Skeletal muscle tissue (tissue), 4 donors: ENCODE results near the gene NEDD4L. TPM values are rescaled to one million over a fixed set of nuclear protein-coding genes. Genes with fewer than 3 reads are reported as not detected.

Experiments
- H3K27ac ChIP-seq: one replicate; pipeline ENCODE4 v1.7.0; 2013; ENCODE audit warnings: mild to moderate bottlenecking, low read depth, low read length, inconsistent platforms
- H3K27me3 ChIP-seq, 3 donors: one replicate each; pipeline ENCODE4 v1.7.0; 2013; ENCODE audit warnings: low read length in 3 of 3; ENCODE audit not compliant: control insufficient read depth in 3 of 3, insufficient read depth in 3 of 3
- H3K36me3 ChIP-seq, 3 donors: one replicate each; pipeline ENCODE4 v1.7.0; 2013; ENCODE audit warnings: low read length in 3 of 3; ENCODE audit not compliant: control insufficient read depth in 3 of 3, insufficient read depth in 3 of 3
- H3K4me1 ChIP-seq, 3 donors: one replicate each; pipeline ENCODE4 v1.7.0; 2013; ENCODE audit warnings: low read length in 3 of 3, mild to moderate bottlenecking in 3 of 3; ENCODE audit not compliant: control insufficient read depth in 3 of 3, insufficient read depth in 3 of 3
- H3K4me3 ChIP-seq, 3 donors: one replicate each; pipeline ENCODE4 v1.7.0; 2013; ENCODE audit warnings: low read length in 3 of 3
- H3K9ac ChIP-seq, 3 donors: one replicate each; pipeline ENCODE4 v1.7.0; 2013; ENCODE audit warnings: low read length in 3 of 3, mild to moderate bottlenecking in 3 of 3, moderate library complexity in 2 of 3, low read depth in 1 of 3
- H3K9me3 ChIP-seq, 3 donors: one replicate each; pipeline ENCODE4 v1.7.0; 2013; ENCODE audit warnings: low read length in 3 of 3; ENCODE audit not compliant: control insufficient read depth in 3 of 3
- total RNA-seq: library from RNA; depleted of rRNA; stranded (reverse); fragments of >200 nt; gene quantifications from one replicate; pipeline ENCODE4 v1.2.3, GENCODE V29; 2014
- donor health status: Osteomylitis.

Gene NEDD4L
- total RNA-seq, 1 donor from 2014 or later = 34.4 TPM

DNA sequence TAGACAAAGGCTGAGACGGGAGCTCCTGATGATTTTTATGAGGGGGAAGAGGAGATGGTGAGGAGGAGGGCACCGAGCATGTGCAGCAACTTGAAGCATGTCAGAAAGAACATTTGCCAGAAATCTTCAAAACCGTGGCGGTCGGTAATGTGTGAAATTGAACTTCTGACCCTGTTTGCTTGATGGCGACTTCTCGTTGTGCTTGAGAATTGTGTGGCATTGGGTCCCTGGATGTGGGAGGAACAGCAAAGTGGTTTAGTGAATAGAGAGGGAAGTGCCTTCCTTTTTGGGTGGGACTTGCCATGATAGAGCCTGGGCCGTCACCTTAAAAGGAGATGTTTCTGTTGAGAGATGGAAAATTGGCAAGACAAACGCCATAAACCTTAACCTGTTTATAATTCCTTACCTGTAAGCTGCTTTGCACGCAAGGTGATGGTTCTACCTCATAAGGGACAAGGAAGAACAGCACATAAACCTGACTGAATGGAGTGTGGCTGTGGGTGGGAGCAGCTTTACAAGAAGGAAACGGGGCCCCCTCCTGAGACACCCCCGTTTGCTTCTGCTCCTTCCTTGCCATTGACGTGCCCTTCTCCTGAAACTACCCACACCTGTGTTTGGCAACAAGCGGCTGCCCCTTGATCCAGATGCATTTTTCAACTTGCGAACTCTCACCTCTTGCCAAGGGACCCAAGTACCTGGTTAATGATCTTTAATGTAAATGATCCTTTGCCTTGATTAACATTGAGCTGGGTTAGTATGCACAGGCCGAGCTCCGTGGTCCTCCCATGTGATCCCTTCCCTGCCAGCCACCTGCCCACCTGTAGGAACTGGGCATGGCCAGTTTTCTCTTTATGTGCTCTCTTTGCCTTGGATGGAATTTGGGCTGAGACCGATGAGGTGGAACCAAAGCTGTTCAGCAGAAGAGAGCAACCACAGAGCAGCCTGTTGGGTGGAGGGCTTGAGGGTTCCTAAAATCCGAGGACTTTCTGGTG lies 153.2 kb downstream of the NEDD4L start:
- Histone ChIP-seq H3K4me1 (peaks cover 0 to 4% (median 0%) of the 10 kb centered on the region in 3 donors), H3K27me3 (no peaks in the 10 kb centered on the region), H3K36me3 (no peaks in the 10 kb centered on the region), H3K9me3 (no peaks in the 10 kb centered on the region), H3K9ac (no peak overlapping the region), H3K27ac (no peak overlapping the region), H3K4me3 (no peak overlapping the region)

DNA sequence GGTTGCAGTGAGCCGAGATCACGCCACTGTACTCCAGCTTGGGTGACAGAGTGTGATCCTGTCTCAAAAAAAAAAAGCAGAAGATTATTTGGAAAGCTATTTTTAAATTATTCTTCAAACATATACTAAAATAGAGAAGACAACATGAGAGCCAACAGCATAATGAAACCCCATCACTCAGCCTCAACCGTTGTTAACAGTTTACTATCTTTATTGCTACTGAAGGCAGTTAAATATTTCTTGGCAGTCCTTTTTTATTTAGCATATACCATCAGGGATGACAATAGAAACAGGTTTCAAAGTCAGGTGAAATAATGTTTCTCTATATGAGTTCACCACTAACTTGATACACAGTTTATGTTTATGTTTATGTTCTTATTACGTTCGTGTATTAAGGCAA lies 157.2 kb downstream of the NEDD4L start:
- no peak overlapping the region for H3K27ac ChIP-seq
- no peaks in the 10 kb centered on the region for H3K27me3 ChIP-seq
- no peaks in the 10 kb centered on the region for H3K9me3 ChIP-seq
- no peak overlapping the region for H3K4me3 ChIP-seq
- H3K36me3 ChIP-seq = no peaks in the 10 kb centered on the region
- no peak overlapping the region for H3K9ac ChIP-seq
- no peaks in the 10 kb centered on the region for H3K4me1 ChIP-seq

DNA sequence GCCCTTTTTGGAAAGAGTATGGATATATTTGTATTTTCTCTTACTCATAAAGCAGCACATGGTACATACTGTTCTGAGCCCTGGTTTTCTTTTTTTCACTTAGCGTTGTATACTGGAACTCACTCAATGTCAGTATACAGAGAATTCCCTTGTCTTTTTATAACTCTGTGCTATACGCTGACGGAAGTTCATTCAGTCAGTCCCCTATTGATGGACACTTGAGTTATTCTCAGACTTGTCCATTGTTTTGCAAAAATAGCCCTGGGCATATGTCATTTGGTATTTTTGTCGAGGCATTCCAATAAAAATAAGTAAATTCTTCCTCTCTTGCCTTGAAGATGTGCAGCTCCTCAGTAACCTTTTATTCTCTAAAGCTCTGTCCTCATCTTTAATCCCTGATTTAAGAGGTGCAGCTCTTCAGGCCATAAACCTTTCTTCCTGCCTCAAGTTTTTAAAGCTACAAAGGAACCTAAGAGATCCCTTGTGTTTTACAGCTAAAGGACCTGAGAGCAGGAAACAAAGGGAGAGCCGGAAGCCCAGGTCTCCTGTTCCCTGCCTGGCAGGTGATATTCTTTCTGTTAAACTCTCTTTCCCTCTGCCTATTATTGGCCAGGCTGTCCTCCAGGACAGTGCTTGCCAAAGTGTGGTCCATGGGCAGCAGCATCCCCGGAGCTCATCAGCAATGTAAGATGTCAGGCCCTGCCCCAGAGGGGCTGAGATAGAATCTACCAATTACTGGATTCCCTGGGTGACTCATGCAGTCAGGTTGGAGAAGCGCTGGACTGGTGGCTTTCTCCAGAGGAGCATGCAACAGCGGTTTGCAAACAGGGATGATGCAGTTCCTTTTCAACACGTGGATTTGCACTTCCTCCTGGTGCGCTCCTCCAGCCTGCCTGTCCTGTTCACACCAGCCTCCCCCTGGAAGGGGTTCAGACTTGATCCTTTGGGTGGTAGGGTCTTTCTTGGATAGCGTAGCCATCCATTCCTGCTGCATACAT lies 158.0 kb downstream of the NEDD4L start:
- Histone ChIP-seq H3K36me3 (no peaks in the 10 kb centered on the region), H3K9ac (no peak overlapping the region), H3K4me1 (no peaks in the 10 kb centered on the region), H3K9me3 (no peaks in the 10 kb centered on the region), H3K27me3 (no peaks in the 10 kb centered on the region), H3K4me3 (no peak overlapping the region), H3K27ac (no peak overlapping the region)

- no peaks in the 10 kb centered on the region for H3K36me3 ChIP-seq
- no peaks in the 10 kb centered on the region for H3K27me3 ChIP-seq
- H3K27ac ChIP-seq = no peak overlapping the region
- H3K4me1 ChIP-seq = peaks cover 12 to 16% (median 15%) of the 10 kb centered on the region in 3 donors
- H3K4me3 ChIP-seq = no peak overlapping the region
- H3K9me3 ChIP-seq = no peaks in the 10 kb centered on the region
- no peak overlapping the region for H3K9ac ChIP-seq
Measured at GRCh38 chr18:58204776-58205442, 160.9 kb downstream of the NEDD4L start.

GRCh38 chr18:58205443-58206160 lies 161.6 kb downstream of the NEDD4L start:
- H3K4me3 ChIP-seq = no peak overlapping the region
- H3K9me3 ChIP-seq = no peaks in the 10 kb centered on the region
- H3K36me3 ChIP-seq = no peaks in the 10 kb centered on the region
- peaks cover 12 to 16% (median 15%) of the 10 kb centered on the region in 3 donors for H3K4me1 ChIP-seq
- no peaks in the 10 kb centered on the region for H3K27me3 ChIP-seq
- H3K9ac ChIP-seq = no peak overlapping the region
- no peak overlapping the region for H3K27ac ChIP-seq

GRCh38 chr18:58207520-58208152 lies 163.6 kb downstream of the NEDD4L start:
- Histone ChIP-seq H3K4me3 (no peak overlapping the region), H3K36me3 (no peaks in the 10 kb centered on the region), H3K9ac (no peak overlapping the region), H3K9me3 (no peaks in the 10 kb centered on the region), H3K27me3 (no peaks in the 10 kb centered on the region), H3K27ac (peak overlapping the region; percentile 57), H3K4me1 (peaks cover 12 to 16% (median 15%) of the 10 kb centered on the region in 3 donors)

DNA sequence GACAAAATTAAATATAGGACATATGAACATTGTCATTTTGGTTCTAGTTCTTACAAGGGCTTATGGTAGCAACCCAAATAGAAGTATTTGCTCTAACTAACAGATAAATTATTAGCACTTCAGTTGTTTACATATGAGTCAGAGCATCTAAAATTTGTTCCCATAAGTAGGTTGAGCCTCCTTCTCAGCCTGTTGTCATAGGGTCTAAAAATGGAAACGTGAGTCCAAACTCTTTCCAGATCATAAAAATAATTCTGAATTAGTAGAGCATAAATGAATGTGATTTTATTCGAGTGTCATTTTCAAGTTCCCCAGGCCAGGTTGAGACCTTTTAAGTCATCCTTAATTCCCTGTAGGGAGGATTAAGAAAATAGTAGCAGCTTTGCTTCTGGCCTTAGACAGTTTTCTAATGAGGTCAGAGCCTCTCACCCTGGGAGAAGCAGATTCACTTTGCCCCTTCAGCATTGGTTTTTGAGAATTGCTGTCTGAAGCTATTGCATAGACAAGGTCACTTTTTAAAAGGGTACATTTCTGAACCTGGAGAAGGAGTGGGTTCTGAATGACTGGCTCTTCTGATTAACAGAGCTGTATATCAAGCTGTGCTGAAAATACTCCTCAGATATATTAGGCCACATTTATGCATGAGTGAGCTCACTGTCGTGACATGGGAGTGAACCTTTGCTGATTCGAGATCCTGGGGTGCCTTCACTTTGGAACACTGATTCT lies 164.3 kb downstream of the NEDD4L start:
- Histone ChIP-seq H3K27ac (peak overlapping the region; percentile 57), H3K4me3 (no peak overlapping the region), H3K36me3 (no peaks in the 10 kb centered on the region), H3K27me3 (no peaks in the 10 kb centered on the region), H3K4me1 (peaks cover 12 to 16% (median 15%) of the 10 kb centered on the region in 3 donors), H3K9ac (peak overlapping the region in 2 of 3 donors; percentile 27 to 54), H3K9me3 (no peaks in the 10 kb centered on the region)

- no peaks in the 10 kb centered on the region for H3K27me3 ChIP-seq
- H3K4me1 ChIP-seq = peaks cover 12 to 16% (median 15%) of the 10 kb centered on the region in 3 donors
- no peak overlapping the region for H3K9ac ChIP-seq
- no peaks in the 10 kb centered on the region for H3K9me3 ChIP-seq
- no peak overlapping the region for H3K27ac ChIP-seq
- no peak overlapping the region for H3K4me3 ChIP-seq
- H3K36me3 ChIP-seq = no peaks in the 10 kb centered on the region
Measured at GRCh38 chr18:58209326-58209725, 165.3 kb downstream of the NEDD4L start.
